Common myeloid progenitor, CD34-positive (primary cell): Measurements from ENCODE around the gene UAP1L1.

Experiments used
- CTCF ChIA-PET: fragments of 350-600 bp; sonication (Branson Sonifier 250); formaldehyde crosslinking; loops from one replicate; lab custom pipeline; 2021; ENCODE audit warnings: antibody characterized with exemption; lab: Charles Lee
- POLR2A ChIA-PET: fragments of 350-600 bp; sonication (Branson Sonifier 250); formaldehyde crosslinking; loops from one replicate; lab custom pipeline; 2021; ENCODE audit warnings: antibody characterized with exemption; lab: Charles Lee
- DNase-seq, 3 donors: peaks; one replicate each; pipeline versions ENCODE4 v3.0.0 to v3.0.0-alpha.2; 2013
- H3K27ac ChIP-seq, 2 experiments: 1 replicate in 1 of 2; 2 replicates in 1 of 2; pipeline ENCODE4 v1.7.0; 2013; ENCODE audit warnings: inconsistent platforms in 2 of 2, low read length in 2 of 2, mild to moderate bottlenecking in 2 of 2, low read depth in 1 of 2, moderate library complexity in 1 of 2; ENCODE audit not compliant: severe bottlenecking in 2 of 2, insufficient read depth in 1 of 2, poor library complexity in 1 of 2
- H3K27me3 ChIP-seq, 5 experiments: replicated peaks in 2 of 5; 1 replicate in 3 of 5; 2 replicates in 2 of 5; pipeline versions ENCODE4 v1.6.1 to v1.7.0; 2013; ENCODE audit warnings: low read length in 4 of 5, mild to moderate bottlenecking in 2 of 5, moderate library complexity in 2 of 5, inconsistent platforms in 1 of 5; ENCODE audit not compliant: insufficient read depth in 5 of 5, control insufficient read depth in 4 of 5
- H3K36me3 ChIP-seq, 4 experiments: 1 replicate in 2 of 4; 2 replicates in 2 of 4; pipeline versions ENCODE4 v1.6.1 to v1.7.0; 2013; ENCODE audit warnings: low read length in 3 of 4, control low read depth in 1 of 4, mild to moderate bottlenecking in 1 of 4; ENCODE audit not compliant: control insufficient read depth in 4 of 4, insufficient read depth in 4 of 4
- H3K4me1 ChIP-seq, 4 experiments: 1 replicate in 3 of 4; 2 replicates in 1 of 4; pipeline versions ENCODE4 v1.6.1 to v1.7.1; 2013; ENCODE audit warnings: low read length in 3 of 4, mild to moderate bottlenecking in 3 of 4, control low read depth in 1 of 4, inconsistent platforms in 1 of 4, moderate library complexity in 1 of 4; ENCODE audit not compliant: control insufficient read depth in 4 of 4, insufficient read depth in 4 of 4; ENCODE audit errors: control extremely low read depth in 1 of 4
- H3K4me3 ChIP-seq, 7 experiments: 1 replicate in 4 of 7; 2 replicates in 3 of 7; pipeline versions ENCODE4 v1.5.1 to v1.7.0; 2013; ENCODE audit warnings: mild to moderate bottlenecking in 7 of 7, low read length in 6 of 7, moderate library complexity in 6 of 7, inconsistent platforms in 2 of 7, low read depth in 2 of 7, control low read depth in 1 of 7; ENCODE audit not compliant: insufficient read depth in 4 of 7, control insufficient read depth in 1 of 7; ENCODE audit errors: extremely low read depth in 1 of 7
- H3K9me3 ChIP-seq, 5 experiments: 1 replicate in 4 of 5; 2 replicates in 1 of 5; pipeline versions ENCODE4 v1.6.1 to v1.7.1; 2013; ENCODE audit warnings: low read length in 4 of 5, mild to moderate bottlenecking in 2 of 5, inconsistent platforms in 1 of 5, low read depth in 1 of 5, moderate library complexity in 1 of 5; ENCODE audit not compliant: control insufficient read depth in 4 of 5, insufficient read depth in 2 of 5; ENCODE audit errors: control extremely low read depth in 1 of 5
- WGBS: methylation state at CpG from one replicate; pipeline ENCODE4 v1.1.5; 2013; ENCODE audit not compliant: insufficient coverage; 5-methylcytosine and 5-hydroxymethylcytosine counted together

The UAP1L1 gene

DNA sequence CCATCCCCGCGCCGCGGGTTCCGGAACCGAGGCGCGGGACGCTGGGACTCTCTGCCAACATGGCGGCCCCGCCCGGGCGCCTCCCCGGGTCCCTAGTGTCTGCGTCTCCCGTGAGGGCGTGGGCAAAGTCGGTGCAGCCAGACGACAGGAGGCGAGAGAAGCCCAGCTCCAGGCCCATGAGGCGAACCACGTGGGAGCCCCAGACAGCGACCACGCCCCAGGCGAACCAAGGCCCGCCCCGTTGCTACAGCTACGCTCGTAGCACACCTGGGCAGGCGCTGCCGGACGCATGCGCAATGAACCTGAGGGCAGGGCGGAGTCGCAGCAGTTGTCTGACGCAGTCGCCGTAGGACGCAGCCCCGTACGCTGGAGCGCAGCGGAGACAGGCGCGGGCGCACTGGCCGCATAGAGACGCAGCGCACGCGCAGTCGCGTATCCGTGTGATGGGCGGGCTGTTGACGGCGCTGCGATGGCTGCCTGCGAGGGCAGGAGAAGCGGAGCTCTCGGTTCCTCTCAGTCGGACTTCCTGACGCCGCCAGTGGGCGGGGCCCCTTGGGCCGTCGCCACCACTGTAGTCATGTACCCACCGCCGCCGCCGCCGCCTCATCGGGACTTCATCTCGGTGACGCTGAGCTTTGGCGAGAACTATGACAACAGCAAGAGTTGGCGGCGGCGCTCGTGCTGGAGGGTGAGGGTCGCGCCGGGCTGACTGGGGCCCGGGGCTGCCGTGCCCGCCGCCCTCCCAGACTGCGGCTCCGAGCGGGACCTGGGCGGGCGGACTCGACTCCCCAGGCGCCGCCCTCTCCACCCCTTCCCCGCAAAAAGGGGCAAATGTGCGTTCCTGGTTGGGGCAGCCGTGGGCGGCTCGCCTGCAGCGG is 9.5 kb downstream of the UAP1L1 start, which contains the start of gene MAN1B1:
Gene MAN1B1, plus strand, starts transcription at position 455 of the 878 bp plus-strand sequence. Its CDS starts 15 bp downstream, at position 470.
- peak; percentile 98 to 99 (median 99) for DNase-seq
- peaks cover 2 to 43% (median 29%) of the 10 kb centered on the region in 4 experiments for H3K36me3 ChIP-seq
- H3K9me3 ChIP-seq: no peaks in the 10 kb centered on the region
- 0% methylated on average over 101 of the region's 101 CpGs for WGBS
- CTCF ChIA-PET: interaction anchor here (0.8 to 3.1 kb wide), 8 partner anchors 11 to 58 kb away, joined by 3 to 11 read pairs (median 4); partner anchors contain the start of gene SAPCD2
- peak within 1 kb of the TSS; percentile 61 to 79 for H3K27ac ChIP-seq
- POLR2A ChIA-PET: no interaction called here
- H3K27me3 ChIP-seq: no peaks in the 10 kb centered on the region
- peak within 1 kb of the TSS; percentile 42 to 88 (median 82) for H3K4me3 ChIP-seq
- H3K4me1 ChIP-seq: peaks cover 8 to 29% (median 21%) of the 10 kb centered on the region in 4 experiments

DNA sequence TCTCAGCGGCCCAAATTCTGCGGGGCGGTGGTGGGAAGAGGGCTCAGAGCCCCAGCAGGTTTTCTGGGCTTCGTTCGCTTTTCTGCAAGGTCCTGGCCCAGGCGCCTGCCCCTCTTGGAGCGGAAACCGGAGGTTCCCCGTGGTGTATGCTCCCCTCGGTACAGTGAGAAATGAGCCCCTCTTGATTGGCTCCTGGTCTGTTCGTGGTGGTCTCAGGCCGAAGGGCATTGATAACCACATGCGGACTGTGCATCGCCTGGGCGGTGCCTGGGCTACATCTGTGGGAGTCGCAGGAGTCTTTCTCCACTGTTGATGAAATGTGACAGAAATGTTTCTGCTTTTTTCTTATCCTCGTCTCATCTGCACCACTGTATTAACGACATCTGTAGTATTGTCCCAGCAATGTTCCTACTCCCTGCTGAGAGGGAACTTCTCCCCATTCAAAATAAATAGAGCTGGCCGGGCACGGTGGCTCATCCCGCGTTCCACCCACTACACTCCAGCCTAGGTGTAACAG is 10.2 kb downstream of the UAP1L1 start:
- H3K27ac ChIP-seq: peak overlapping the region; percentile 61 to 79
- CTCF ChIA-PET: interaction anchor here (1.0 to 3.1 kb wide), 8 partner anchors 10 to 58 kb away, joined by 3 to 11 read pairs (median 4); partner anchors contain the start of gene SAPCD2
- DNase-seq: peak in 1 of 3 donors; percentile 19
- POLR2A ChIA-PET: no interaction called here
- no peaks in the 10 kb centered on the region for H3K9me3 ChIP-seq
- WGBS: 19% methylated on average over 15 of the region's 22 CpGs
- H3K4me3 ChIP-seq: peak overlapping the region; percentile 42 to 88 (median 82)
- no peaks in the 10 kb centered on the region for H3K27me3 ChIP-seq
- peaks cover 8 to 29% (median 21%) of the 10 kb centered on the region in 4 experiments for H3K4me1 ChIP-seq
- peaks cover 2 to 42% (median 29%) of the 10 kb centered on the region in 4 experiments for H3K36me3 ChIP-seq

DNA sequence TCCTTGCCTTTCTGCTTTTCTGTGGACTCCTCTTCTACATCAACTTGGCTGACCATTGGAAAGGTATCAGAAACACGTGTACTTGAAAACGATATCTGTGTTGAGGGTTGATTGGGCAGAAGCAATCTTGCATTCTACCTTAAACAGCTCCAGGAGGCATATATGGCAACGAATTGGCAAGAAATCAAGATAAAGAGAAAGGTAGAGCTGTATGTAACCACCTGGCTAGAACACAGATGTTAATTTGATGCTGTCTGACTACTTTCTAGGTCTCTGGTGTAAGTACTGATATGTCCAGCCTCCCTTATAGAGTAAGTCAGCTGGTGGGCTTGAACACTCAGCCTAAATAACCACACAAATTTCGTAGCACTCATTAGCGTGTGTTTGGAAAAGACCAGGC is 10.8 kb downstream of the UAP1L1 start:
- CTCF ChIA-PET: interaction anchor here (0.7 to 1.1 kb wide), 5 partner anchors 9 to 100 kb away, joined by 3 to 4 read pairs (median 3); partner anchors contain the start of genes ANAPC2 and SSNA1
- Histone ChIP-seq H3K9me3 (no peaks in the 10 kb centered on the region), H3K4me1 (peaks cover 8 to 29% (median 21%) of the 10 kb centered on the region in 4 experiments), H3K4me3 (peak overlapping the region in 2 of 7 experiments; percentile 82 to 88), H3K27me3 (no peaks in the 10 kb centered on the region), H3K27ac (no peak overlapping the region), H3K36me3 (peaks cover 4 to 41% (median 26%) of the 10 kb centered on the region in 4 experiments)
- WGBS: 83% methylated on average over 3 of the region's 5 CpGs
- DNase-seq: no peak
- POLR2A ChIA-PET: no interaction called here

DNA sequence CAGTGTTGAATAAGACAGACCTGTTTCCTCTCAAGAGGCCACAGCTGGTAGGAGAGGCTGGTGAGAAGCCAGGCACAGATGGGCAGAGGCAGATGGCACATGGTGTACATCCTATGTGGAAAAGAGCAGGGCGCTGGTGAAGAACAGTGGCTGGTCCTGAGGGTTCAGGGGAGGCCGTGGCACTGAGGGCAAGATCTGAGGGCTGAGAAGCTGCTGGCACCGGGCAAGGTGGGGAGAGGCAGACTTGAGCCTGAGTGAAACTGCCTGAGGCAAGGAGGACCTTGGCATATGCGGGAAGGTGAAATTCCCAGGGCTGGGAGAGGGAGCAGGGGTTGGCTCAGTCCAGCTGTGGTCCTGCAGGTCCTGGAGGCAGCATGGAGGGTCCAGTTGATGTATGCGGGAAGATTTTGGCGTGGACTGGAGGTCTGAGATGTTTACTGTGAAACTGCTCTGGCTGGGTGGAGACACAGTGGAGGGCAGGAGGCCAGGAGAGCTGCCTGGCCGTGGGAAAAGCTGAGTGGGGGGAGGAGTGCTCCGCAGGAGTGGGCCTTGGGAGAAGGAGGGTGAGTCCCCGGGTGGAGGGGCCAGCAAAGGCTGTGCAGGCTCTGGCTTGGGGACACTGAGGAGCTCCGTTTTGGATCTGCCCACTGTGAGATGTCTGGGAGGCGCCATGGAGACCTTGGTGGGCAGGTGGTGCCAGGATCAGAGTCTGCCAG is 12.1 kb downstream of the UAP1L1 start:
- POLR2A ChIA-PET: no interaction called here
- peaks cover 4 to 34% (median 19%) of the 10 kb centered on the region in 4 experiments for H3K36me3 ChIP-seq
- no peaks in the 10 kb centered on the region for H3K27me3 ChIP-seq
- no peak for DNase-seq
- no peak overlapping the region for H3K27ac ChIP-seq
- CTCF ChIA-PET: interaction anchor here (1.1 to 1.6 kb wide), 3 partner anchors 17 to 138 kb away, joined by 3 to 4 read pairs (median 3); partner anchors contain the start of gene RNF224
- H3K9me3 ChIP-seq: no peaks in the 10 kb centered on the region
- 99% methylated on average over 11 of the region's 11 CpGs for WGBS
- H3K4me1 ChIP-seq: peaks cover 8 to 29% (median 21%) of the 10 kb centered on the region in 4 experiments
- H3K4me3 ChIP-seq: no peak overlapping the region

DNA sequence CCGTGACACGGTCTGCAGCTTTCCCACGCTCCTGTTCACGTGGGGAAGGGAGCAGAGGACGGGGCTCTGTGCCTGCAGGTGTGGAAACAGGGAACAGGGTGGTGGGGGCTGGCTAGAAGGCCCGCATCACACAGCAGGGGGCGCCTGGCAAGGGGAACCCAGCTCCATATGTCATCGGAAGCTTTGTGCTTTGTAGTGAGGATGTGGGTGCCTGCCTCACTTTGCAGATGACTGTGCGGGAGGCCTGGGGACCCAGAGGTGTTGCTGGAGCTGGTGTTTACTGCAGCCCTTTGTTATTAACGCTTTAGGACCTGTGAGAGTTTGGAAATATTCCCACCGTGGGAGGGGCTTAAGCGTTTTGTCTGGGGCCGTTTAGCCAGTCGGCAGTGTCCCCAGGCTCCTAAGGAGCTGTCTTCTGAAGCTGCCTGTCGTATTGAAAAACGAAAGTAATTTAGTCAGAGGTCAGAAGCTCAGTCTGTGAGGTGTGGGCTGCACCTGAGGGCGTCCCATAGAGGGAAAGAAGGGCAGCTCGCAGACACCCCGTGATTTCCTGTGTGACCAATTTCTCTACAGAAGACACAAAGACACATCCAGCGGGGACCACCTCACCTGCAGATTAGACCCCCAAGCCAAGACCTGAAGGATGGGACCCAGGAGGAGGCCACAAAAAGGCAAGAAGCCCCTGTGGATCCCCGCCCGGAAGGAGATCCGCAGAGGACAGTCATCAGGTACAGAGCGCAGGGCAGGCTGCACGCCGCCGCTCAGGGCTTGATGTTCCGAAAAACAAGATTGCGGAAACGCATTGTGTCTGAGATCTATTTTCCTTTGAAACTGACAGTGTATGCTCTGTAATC is 18.6 kb downstream of the UAP1L1 start:
- ChIA-PET POLR2A (no interaction called here), CTCF (interaction anchor here (1.7 kb wide), 1 partner anchor 12 kb away, joined by 7 read pairs; no protein-coding TSS in a partner anchor)
- peaks cover 2 to 69% (median 34%) of the 10 kb centered on the region in 4 experiments for H3K36me3 ChIP-seq
- DNase-seq: peak in 2 of 3 donors; percentile 50 to 63
- H3K4me1 ChIP-seq: no peaks in the 10 kb centered on the region
- peak overlapping the region in 1 of 7 experiments; percentile 42 for H3K4me3 ChIP-seq
- H3K27ac ChIP-seq: no peak overlapping the region
- WGBS: 85% methylated on average over 29 of the region's 30 CpGs
- no peaks in the 10 kb centered on the region for H3K27me3 ChIP-seq
- H3K9me3 ChIP-seq: no peaks in the 10 kb centered on the region
